ENCODE results near the gene GPR135.

GPR135 gene

GRCh38 chr14:59465316-59466135 is at the start of gene GPR135:
GPR135 (minus strand) TSS chr14:59465380; CDS start chr14:59465226, 154 bp downstream.
- peaks cover 9% of the 10 kb centered on the region; the same call in 1 of the 2 replicates for H3K36me3 ChIP-seq
- TF ChIP-seq CTCF (IDR thresholded peaks at IDR 0.05; ENCODE audit: low read depth, low read length): no peak
- peak within 1 kb of the TSS; percentile 69 for H3K4me3 ChIP-seq (ENCODE audit: low read depth, low read length)
- no peak for DNase-seq
- no peaks in the 10 kb centered on the region for H3K9me3 ChIP-seq (ENCODE audit: severe bottlenecking)
- H3K27me3 ChIP-seq (ENCODE audit: insufficient read depth, low read depth, severe bottlenecking): no peaks in the 10 kb centered on the region
- peak within 1 kb of the TSS; percentile 49 for H3K27ac ChIP-seq

GRCh38 chr14:59511916-59512575 is 46.9 kb upstream of the GPR135 start:
- H3K9me3 ChIP-seq (ENCODE audit: severe bottlenecking): no peaks in the 10 kb centered on the region
- peak; percentile 57 for DNase-seq
- peak; percentile 75 for TF ChIP-seq CTCF (IDR thresholded peaks at IDR 0.05; ENCODE audit: low read depth, low read length)

GRCh38 chr14:59510966-59511365 is 45.8 kb upstream of the GPR135 start:
- Histone ChIP-seq H3K4me3 (ENCODE audit: low read depth, low read length) (no peak overlapping the region), H3K9me3 (ENCODE audit: severe bottlenecking) (no peaks in the 10 kb centered on the region), H3K27ac (no peak overlapping the region), H3K36me3 (no peaks in the 10 kb centered on the region), H3K27me3 (ENCODE audit: insufficient read depth, low read depth, severe bottlenecking) (no peaks in the 10 kb centered on the region)
- no peak for DNase-seq
- no peak for TF ChIP-seq CTCF (IDR thresholded peaks at IDR 0.05; ENCODE audit: low read depth, low read length)

More at GRCh38 chr14:59511916-59512575, 46.9 kb upstream of the GPR135 start:
- H3K4me3 ChIP-seq (ENCODE audit: low read depth, low read length): no peak overlapping the region
- no peaks in the 10 kb centered on the region for H3K36me3 ChIP-seq
- no peak overlapping the region for H3K27ac ChIP-seq
- no peaks in the 10 kb centered on the region for H3K27me3 ChIP-seq (ENCODE audit: insufficient read depth, low read depth, severe bottlenecking)

GRCh38 chr14:59510001-59510400 is 44.8 kb upstream of the GPR135 start:
- TF ChIP-seq CTCF (IDR thresholded peaks at IDR 0.05; ENCODE audit: low read depth, low read length): no peak
- no peaks in the 10 kb centered on the region for H3K36me3 ChIP-seq
- no peak for DNase-seq
- no peaks in the 10 kb centered on the region for H3K9me3 ChIP-seq (ENCODE audit: severe bottlenecking)
- no peaks in the 10 kb centered on the region for H3K27me3 ChIP-seq (ENCODE audit: insufficient read depth, low read depth, severe bottlenecking)
- no peak overlapping the region for H3K4me3 ChIP-seq (ENCODE audit: low read depth, low read length)
- no peak overlapping the region for H3K27ac ChIP-seq

GRCh38 chr14:59509101-59509500 is 43.9 kb upstream of the GPR135 start:
- H3K4me3 ChIP-seq (ENCODE audit: low read depth, low read length): no peak overlapping the region
- peaks cover under 1% of the 10 kb centered on the region; the same call in 1 of the 2 replicates for H3K36me3 ChIP-seq
- no peak overlapping the region for H3K27ac ChIP-seq
- H3K9me3 ChIP-seq (ENCODE audit: severe bottlenecking): no peaks in the 10 kb centered on the region
- H3K27me3 ChIP-seq (ENCODE audit: insufficient read depth, low read depth, severe bottlenecking): no peaks in the 10 kb centered on the region
- no peak for DNase-seq
- TF ChIP-seq CTCF (IDR thresholded peaks at IDR 0.05; ENCODE audit: low read depth, low read length): no peak
